Esophagus mucosa (tissue), 1 donor: ENCODE data around the gene ADCY7. TPM values are rescaled to one million over a fixed set of nuclear protein-coding genes. Genes with fewer than 3 reads are reported as not detected.
A peak's percentile ranks its signal among the peaks of the same experiment; 100 is the strongest.

Experiments
- ATAC-seq: fragments of 200-7000 bp; cut with Tn5 transposase; one replicate; pipeline ENCODE4 v1.9.1; 2020
- total RNA-seq: library from RNA; stranded (reverse); gene quantifications from one replicate; pipeline ENCODE4 v1.2.4, GENCODE V29; 2023
- donor health status: DM: yes; HTN: yes; CAD: no.

Gene ADCY7
- total RNA-seq, 1 donor from 2014 or later: 26.8 TPM

DNA sequence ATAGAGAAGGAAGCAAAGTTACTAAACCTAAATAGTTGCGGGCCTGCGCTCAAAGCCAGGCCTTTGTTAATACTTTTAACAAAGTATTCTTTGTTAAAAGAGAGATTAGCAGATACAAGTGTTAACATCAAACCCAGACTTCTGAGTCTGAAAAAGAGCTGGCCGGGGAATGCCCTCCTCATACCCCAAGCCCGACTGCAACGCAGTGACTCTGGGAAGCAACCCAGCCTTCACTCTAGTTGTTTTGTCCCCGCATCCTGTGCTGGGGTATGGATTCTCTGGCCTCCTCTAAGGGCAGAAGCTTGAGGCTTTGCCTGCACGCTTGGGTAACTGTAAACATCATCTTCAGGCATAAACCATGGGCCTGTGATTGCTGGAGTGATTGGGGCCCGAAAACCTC lies 48.3 kb downstream of the ADCY7 start:
- no peak for ATAC-seq

DNA sequence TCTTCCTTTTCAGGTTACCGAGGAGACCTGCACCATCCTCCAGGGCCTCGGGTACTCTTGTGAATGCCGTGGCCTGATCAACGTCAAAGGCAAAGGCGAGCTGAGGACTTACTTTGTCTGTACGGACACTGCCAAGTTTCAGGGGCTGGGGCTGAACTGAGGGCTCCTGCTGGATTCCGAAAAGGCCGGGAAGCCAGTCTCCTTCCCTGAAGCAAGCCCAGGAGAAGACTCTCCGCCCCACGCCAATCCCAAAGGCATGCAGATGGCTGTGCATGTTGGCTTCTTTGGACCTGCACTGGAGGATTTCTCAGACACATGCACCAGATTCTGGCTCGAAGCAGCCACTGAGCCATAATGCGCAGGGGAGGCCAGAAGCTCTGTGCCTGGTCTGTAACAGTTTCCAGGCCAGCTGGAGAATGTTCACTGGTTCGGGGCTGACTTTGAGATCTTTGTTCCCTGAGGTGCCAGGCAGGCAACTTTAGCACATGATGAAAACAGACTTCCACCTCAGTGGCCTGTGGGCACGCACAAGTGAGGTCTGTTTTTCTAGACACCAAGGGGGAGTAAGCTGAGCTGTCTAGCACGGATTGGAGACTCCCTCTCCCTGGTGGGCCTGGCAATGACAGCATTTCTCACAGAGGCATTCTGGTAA lies 49.1 kb downstream of the ADCY7 start:
- ATAC-seq: no peak

DNA sequence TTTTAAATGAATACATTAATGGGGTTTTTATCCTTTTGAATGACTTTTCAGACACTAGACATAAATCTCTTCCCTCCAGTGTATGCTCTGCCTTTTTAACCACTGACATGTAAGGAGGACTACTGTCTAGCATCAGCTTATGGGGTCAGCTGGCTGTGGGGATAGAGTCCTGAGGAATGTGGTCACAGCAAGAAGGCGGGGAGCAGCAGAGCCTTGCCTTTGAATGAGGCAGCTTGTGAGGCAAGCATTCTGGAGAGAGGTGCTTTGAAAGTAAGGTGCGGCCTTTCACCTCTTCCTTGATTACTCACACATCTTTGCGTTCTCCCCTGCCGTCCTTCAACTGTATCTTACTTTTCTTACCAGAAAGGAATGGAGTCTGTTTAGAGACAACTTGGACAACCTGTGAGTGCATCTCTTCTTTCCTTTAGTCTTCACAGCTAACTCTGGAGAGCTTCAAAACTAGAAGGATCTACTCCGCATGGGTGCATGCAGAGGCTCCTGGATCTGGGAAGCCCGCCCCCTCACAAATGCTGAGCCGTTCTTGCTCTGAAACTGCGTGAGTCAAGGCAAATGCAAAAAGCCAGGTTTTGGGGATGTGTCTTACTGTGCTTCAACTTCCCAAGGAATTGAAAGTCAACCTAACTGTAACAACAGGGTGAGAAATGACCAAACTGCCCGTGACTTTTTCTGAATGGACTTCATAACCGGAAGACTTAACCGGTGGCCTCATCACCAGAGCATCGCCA lies 49.9 kb downstream of the ADCY7 start:
- peak; percentile 41 for ATAC-seq

DNA sequence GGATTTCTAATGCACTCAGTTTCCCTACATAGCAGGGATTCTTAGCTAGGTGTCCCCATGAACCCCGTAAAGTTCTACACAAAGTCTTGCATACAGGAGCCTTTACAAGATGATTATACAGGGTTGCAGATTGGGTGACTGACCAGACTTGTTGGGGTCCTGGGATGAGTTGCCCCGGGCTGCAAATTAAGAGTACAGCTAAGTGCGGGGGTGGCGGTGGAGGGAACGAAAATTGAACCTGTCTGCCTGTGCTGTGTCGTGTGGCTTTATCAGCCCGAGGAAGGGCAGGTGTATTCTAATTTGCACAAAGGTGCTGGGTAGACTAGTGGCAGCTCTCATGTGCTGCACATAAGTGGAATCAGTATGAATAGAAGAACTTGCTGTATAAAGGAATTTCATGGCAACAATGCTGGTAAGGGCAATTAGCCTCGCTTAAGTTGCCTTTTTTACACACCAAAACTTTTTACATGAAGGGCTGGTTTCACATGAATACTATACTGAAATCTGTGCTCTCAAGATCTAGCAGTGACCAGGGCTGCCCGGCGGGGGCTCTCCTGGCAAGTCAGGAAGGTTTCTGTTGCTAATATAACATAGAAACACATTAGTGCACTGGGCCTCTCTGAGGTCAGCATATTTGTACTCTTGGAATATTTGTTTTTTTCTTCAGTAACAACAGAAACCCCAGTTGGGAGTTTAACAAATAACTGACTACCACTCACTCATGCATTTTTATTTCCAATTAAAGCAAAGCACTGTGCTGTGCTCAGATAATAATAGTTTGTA lies 50.7 kb downstream of the ADCY7 start:
- ATAC-seq: no peak

DNA sequence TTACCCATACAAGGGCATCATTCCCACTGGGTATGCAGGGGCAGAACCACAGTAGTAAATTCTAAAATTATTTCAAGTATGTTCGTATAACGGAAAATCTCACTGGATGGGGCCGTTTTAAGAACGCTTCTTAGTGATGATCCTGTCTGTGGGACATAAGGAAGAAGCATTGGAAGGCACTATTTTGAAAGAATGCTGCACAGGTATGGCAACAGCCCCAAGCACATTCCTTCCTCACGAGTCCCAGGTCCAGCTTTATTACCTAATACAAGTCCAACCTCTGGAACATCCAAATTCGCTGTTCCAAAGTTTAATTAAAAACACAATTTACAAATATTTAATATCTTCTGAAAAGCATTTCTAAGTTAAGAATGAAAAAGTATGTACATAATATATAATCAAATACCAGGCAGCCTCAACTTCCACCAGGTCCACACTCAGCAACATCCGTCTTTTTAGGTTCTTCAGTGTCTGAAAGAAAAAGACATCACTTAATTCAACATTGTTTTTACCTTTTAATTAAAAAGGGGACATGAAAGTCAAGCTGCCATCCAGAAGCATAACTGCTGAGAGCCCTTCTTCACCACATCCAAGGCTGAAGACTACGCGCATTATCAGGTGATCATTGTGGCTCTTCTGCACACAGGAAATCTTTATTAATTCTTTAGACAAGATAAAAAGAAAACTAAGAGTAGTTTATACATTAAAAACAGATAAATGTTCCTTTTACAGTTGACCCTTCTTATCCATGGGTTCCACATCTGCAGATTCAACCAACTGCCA lies 52.6 kb downstream of the ADCY7 start:
- ATAC-seq: no peak

DNA sequence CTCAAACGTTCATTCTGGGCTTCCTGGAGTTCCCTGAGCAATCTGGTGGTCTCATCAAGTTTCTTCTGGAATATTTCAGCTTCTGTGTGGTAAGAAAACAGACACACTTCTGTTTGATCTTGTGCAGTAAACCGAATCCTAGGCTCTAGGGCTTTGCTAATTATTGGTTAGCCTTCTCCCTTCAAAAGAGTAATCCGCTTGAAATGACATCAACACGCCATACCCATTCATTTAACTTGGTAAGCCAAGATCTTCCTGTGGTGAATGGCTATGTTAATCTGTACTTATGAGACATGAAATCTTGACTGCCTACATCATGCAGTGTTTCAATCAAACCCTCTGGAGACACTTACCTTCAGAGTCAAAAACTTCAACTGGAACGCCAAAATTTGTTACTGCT lies 54.0 kb downstream of the ADCY7 start:
- ATAC-seq: no peak

DNA sequence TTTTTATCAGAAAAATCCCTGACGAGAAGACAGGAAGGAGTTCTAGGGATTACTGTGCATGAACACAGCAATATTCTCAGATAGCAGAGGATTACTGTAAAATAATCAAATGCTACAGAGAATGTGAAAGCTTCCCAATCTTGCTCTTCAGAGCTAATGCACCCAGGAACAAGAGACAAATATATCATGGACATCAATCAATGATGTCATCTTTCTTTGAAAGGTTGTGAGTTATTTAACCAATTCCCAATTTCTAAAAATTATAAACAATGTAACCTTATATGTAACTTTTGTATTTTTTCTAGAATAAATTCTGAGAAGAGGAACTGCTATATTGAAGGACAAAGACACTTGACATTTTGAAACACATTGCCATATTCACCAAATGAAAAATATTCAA lies 56.0 kb downstream of the ADCY7 start:
- no peak for ATAC-seq

DNA sequence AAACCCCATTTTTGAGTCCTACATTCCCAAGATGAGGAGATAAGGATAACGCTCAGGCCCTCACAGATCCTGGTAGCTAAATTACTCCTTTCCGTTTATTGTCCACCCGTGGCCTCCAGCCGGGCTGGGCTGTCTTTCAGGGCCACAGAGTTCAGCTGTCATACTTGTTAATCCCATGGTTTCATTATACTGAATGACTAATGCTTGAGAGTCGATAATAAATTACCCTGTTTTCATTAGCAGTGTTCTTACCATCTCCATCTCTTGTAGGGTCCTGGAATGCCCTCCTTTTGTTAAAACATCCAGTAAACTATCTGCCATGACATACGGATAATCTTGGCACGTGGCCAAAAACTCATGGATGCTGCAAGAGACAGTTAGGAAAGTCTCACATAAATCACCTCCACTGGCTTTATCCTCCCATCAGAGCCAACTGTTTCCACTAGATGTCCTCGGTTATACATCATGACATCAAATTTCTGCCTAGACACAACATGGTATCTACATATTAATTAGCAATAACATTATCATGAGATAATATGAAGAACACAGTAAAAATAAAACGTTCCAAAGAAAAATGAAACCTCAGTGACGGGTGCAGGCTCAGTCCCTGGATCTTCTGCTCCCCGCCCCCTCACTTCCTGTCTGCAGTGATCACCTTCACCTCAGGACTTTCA lies 57.1 kb downstream of the ADCY7 start:
- peak; percentile 46 for ATAC-seq

DNA sequence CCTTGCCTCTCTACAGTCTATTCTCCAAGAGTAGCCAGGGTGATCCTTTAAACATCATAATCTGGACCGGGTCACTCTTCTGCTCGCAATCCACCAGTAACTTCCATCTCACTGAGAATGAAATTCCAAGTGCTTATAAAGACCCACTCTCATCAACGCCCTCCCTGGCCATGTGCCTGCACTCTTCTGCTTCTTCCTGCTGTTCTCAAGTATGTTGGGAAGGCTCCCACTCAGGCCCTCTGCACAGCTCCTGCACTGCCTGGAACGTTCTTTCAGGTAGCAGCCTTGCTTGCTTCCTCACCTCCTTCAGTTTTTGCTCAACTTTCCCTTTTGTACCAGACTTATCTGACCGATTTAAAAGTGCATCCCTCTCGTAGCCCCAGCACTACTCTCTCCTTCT lies 58.0 kb downstream of the ADCY7 start:
- no peak for ATAC-seq

DNA sequence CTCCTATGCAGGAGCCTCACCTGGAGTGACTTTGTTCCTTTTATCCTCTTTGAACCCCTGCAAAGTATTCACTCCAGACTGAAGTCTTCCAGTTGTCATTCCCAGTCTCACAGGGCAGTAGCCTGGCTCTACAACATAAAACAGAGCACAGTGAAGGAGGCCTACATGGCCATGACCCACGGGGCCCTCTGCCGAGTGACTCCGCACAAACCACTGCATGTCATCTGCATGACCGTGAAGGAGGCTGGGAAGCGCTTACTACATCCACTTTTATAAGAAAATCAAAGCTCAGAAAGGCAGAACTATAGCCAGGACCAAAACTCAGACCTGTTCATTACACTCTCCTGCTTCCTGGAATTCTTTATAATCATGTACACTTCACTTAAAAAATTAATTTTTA lies 59.9 kb downstream of the ADCY7 start:
- ATAC-seq: no peak

DNA sequence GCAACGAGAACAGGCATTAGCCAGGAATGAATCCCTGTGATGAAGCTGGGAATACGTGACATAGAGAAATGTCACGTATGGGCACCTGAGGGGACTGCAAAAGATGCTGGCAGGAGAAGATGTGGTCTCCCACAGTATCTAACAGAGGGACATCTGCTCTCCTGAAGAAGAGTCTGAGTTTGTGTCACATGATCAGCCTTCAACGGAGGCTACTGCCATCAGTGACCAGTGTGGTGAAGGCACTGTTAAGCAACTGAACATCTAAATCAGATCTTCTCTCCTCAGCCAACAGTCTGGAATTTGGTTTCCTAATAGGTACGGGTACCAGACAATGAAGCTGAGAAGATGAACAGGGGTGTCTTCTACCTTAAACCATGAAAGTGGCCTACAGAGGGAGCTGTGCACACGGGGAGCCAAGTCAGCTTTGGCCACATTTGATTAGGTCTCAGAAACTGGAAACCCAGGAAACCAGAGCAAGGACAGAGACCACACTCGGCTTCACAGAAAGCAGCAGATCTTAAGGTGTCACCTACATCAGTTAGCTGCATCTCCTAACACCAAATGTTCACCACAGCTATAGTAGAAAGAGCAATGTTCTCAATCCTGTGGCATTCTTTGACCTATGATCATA lies 60.6 kb downstream of the ADCY7 start:
- ATAC-seq: peak; percentile 69

DNA sequence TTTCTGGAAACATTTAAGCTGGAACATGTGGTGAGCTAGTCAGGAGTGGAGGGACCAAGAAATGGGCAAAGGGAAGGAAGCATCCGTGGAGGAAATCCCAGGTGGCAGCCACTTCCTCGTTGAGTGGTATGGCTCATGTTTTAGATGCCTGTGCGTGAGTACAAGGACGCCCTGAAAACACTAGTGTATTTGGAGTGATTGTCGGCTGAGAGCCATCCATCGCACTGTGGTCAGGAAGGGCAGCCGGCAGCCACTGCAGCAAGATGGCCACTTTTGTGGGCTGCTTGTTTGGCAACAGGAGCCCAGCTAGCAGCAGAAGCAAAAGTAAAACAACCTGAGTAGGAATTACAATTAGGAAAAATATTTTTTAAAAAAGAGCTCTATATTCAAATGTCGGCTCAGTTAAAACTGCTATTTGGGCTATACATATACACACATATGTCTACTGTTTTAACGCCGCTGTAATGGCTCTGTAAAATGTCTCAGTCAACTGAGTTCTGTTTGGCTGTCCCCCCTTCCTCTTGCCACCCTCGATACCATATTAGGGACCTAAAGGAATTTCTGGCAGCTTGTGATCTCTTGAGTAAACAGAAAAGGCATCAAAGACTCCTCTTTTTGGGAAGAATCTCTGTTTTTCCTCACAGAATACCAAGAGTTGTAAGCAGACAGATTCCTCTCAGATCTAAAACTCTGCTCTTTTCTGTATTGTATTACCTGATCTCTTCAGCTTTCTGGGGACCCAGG lies 63.3 kb downstream of the ADCY7 start:
- no peak for ATAC-seq

DNA sequence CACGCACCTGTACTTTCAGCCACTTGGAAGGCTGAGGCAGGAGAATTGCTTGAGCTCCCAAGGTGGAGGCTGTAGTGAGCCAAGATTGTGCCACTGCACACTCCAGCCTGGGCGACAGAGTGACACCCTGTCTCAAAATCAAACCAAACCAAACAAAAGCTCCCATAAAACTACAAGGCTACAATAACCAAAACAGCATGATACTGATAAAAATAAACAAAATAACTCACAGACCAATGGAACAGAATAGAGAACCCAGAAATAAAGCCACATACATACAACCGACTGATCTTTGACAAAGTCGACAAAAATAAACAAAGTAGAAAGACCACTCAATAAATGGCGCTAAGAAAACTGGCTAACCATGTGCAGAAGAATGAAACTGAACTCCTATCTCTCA lies 65.2 kb downstream of the ADCY7 start:
- ATAC-seq: no peak

DNA sequence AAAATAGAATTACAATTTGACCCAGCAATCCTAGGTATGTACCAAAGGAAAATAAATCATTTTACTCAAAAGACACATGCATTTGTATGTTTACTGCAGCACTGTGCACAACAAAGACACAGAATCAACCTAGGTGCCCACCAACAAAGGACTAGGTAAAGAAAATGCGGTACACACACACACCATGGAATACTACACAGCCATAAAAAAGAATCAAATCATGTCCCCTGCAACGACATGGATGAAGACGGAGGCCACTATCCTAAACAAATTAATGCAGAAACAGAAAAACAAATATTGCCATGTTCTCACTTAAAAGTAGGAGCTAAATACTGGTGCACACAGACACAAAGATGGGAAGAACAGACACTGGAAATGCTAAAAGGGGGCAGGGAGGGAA lies 66.2 kb downstream of the ADCY7 start:
- ATAC-seq: no peak

DNA sequence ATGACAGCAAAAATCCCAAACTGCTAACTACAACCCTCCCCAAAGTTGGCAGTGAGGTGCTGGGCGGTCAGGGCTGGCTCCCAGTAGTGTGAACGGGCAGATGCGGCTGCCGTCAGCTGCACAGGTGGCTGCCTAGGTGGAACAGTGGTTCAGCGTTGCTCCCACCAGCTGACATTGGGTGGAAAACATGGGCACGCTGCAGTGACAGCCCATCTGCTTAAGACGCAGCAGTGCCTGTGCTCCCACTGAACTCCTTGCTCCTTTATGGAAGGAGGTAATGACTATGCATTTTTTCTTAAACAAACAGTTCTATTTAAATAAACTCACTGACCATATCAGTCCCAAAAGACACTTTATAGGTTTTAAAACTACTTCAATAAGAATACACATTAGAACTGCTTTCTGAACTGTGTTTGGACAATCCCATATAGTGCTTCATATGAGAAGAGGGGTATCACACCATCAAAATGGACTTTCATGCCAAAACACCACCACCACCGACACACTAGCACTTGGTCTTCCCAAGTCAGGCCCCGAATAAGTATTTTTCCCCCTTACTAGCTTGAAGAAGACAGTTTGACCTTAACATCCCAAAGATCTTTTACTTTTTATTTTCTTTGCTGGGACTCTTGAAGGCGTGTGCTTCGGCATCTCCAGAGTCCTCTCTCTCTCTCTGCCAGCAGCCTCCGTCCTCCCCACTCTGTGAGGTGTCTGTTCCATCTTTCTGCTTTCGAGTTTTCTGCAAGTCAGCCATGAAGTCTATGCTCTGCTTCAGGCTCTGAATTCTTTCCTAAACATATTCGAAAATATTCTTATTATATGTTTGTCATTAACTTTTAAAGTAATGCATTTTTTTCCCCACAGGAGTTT lies 68.0 kb downstream of the ADCY7 start:
- no peak for ATAC-seq

DNA sequence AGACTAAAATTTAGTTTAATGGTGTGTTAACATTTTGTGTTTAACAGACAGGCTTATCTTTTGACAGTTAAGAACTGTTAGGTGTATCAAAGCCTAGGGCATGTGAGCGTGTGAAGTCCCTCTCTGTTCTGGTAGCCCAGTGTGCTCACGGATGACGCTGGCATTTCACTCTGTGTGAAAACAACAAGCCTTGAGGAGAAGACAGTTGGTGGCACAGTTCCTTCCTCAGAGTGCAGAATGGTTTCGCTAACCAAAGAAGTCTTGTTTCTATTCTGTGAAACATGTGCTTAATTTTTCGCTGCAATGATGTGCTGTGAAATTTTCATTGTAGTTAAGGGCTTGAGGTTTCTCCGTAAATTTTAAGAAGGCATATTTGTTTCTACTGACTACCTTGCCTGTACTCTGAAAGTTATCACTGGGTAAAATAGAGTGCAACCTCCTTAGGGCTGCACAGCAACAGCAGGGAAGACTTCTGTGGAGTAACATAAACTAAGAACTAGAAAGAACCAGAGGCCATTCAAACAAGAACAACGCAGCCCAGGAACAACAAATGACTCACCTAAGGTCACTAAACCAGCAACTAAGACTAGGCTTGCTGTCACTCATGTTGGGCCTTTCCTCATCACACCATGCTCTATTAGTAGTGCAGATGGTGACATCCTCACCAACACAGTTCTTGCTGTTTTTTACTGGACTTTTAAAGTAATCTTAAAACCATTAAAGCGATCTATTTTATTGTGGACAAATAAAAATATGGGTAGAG lies 69.0 kb downstream of the ADCY7 start:
- ATAC-seq: peak; percentile 67

DNA sequence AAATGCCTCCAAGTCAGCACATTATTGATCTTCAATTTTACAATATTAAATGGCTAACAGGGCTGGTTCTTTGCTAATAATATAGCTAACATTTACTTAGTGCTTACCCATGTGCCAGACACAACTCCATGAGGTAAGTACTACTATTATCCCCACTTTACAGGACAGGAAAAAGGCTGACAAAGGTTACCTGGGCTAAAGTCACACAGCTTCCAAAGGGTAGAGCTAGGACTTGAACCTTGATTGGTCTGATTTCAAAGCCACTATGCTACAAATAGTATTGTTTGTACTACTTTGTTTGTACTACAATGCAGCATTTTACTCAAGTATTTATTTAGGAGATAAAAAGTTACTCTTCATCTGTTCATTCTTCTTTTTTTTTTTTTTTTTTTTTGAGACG lies 70.5 kb downstream of the ADCY7 start:
- no peak for ATAC-seq

DNA sequence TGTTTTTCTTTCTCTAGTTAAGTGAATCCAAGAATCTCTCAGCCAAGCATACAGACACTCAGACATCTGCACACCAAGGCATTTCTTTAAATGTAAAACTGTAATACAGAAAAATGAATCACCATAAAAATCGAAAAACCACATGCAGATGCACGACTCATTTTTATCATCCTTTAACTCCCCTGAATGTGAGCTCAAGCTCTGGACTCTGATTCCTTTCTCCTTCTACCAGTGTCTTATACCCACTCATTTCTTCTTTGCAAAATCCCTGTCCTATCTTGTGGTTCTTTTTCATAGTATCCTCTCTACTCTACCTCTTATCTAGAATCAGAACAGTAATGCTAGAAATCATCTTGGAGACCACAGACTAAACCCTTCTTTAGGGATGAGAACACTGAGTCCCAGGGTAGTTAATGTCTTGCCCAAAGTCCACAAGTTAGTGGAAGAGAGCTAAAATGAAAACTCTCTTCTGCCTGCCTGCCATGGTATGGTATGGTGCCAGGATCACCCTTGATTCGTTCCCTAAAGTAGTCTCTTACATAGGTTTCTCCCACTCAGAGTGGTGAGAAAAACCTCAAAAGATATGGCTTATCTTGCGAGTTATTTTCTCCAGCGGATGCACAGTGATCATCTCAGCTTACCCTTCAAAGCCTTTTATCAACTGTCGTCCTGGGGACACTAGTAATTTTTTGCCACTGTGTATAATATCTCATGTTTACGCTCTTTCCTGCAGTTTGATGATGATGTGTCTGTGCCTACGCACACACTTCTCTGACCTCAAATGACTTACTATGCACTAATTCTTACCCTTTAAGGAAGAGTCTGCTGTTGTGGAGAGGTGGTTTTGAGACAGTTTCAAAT lies 72.2 kb downstream of the ADCY7 start:
- ATAC-seq: no peak
